PC-3 (cell line): ENCODE data around the gene DRG2.

Experiments
- EZH2 ChIP-seq: fragments of 300-600 bp; sonication (generic); IDR thresholded peaks from one replicate; pipeline ENCODE4 v1.6.1; 2017; ENCODE audit warnings: antibody characterized with exemption, mild to moderate bottlenecking, low read length; ENCODE audit not compliant: unreplicated experiment
- EZH2phosphoT487 ChIP-seq: fragments of 300-600 bp; sonication (generic); IDR thresholded peaks from 2 replicates; pipeline ENCODE4 v1.6.1; 2018; ENCODE audit warnings: mild to moderate bottlenecking, antibody characterized with exemption, low read length, borderline replicate concordance
- TF ChIP-seq, protein P1 (sequence below): fragments of 300-600 bp; sonication (generic); conservative IDR thresholded peaks from 2 replicates; pipeline ENCODE4 v1.5.1; 2017; ENCODE audit warnings: antibody characterized with exemption, low read depth, mild to moderate bottlenecking, low read length

DNA sequence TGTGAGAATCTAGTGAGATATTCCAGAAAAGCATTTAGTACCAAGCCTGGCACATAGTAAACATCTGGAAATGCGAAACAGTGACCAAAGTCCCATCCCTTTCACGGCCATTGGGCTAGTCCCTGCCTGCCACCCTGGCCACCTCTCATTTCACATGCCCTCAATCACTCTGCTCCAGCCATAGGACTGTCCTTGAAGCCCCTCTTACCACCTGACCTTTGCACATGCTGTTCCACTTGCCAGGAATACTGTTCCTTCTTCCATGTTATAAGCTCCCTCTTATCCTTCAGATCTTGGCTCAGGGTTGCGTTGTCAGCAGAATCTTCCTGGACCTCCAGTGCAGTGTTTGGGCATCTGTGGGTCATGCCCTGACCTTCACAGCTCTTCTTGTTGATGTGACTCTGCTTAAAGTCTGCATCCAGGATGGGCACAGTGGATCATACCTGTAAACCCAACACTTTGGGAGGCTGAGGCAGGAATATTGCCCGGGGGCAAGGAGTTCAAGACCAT is 22.9 kb downstream of the DRG2 start:
- TF ChIP-seq EZH2phosphoT487 (no peak), EZH2 (no peak)
- TF ChIP-seq, protein P1, sequence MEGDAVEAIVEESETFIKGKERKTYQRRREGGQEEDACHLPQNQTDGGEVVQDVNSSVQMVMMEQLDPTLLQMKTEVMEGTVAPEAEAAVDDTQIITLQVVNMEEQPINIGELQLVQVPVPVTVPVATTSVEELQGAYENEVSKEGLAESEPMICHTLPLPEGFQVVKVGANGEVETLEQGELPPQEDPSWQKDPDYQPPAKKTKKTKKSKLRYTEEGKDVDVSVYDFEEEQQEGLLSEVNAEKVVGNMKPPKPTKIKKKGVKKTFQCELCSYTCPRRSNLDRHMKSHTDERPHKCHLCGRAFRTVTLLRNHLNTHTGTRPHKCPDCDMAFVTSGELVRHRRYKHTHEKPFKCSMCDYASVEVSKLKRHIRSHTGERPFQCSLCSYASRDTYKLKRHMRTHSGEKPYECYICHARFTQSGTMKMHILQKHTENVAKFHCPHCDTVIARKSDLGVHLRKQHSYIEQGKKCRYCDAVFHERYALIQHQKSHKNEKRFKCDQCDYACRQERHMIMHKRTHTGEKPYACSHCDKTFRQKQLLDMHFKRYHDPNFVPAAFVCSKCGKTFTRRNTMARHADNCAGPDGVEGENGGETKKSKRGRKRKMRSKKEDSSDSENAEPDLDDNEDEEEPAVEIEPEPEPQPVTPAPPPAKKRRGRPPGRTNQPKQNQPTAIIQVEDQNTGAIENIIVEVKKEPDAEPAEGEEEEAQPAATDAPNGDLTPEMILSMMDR, result no peak
